ENCODE data around the gene DGKH. TPM values are rescaled to one million over a fixed set of nuclear protein-coding genes. Genes with fewer than 3 reads are reported as not detected.

The DGKH gene
- total and polyA plus RNA-seq, 2 of the 13 experiments (the other 11 are each of a cell fraction or from before 2014, with no cell fraction given): 0.01 to 0.13 TPM

DNA sequence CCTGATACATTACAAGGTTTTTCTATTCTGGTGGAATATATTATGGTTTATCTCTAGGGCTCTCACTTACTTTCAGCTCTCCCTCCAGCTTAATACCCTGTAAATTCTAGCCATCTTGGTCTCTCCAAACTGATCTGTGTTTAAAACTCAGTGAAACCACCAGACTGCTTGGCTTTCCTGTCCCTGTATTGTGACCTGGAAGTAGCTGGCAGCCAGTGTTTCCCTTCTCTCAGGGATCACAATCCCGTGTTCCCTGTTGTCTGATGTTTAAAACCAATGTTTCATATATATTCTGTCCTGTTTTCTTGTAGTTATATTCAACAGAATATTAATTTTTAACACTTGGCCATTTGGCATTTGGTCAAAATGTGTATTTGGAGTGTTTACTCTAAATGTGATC lies 231.5 kb downstream of the DGKH start (continued):
- TF ChIP-seq HOXA3 (CRISPR knock-in tag; IDR thresholded peaks at IDR 0.05) (no peak), E2F2 (CRISPR knock-in tag; IDR thresholded peaks at IDR 0.05; ENCODE audit: borderline replicate concordance) (no peak), PAF1 (CRISPR knock-in tag; IDR thresholded peaks at IDR 0.05) (no peak), ZNF629 (CRISPR knock-in tag; conservative IDR thresholded peaks at IDR 0.05) (no peak)

- ChIA-PET CTCF (ENCODE audit: low intra/inter-chr PET ratio, low total read pairs) (no interaction called here), POLR2A (no interaction called here)
- intact Hi-C loops (cut with micrococcal nuclease; ENCODE audit: unreplicated experiment): no loop called here
- no TSS peak for BruUV-seq (replicated peaks)
- 0 out of 5 replicates have a peak, but pooled peaks cover 0 to 2% of the 10 kb centered on the region in 2 experiments for H3K36me3 ChIP-seq (replicated peaks in 1 of 2; ENCODE audit: control insufficient read depth in 1 of 2, insufficient read depth in 2 of 2, low read length in 2 of 2)
- TF ChIP-seq KDM6A (CRISPR knock-in tag; IDR thresholded peaks at IDR 0.05; ENCODE audit: low read depth): no peak
- TF ChIP-seq ZFYVE20 (CRISPR knock-in tag; IDR thresholded peaks at IDR 0.05; ENCODE audit: borderline replicate concordance, low read depth): no peak
- TF ChIP-seq ZXDC (CRISPR knock-in tag; IDR thresholded peaks at IDR 0.05): no peak
- TF ChIP-seq ZNF652 (CRISPR knock-in tag; IDR thresholded peaks at IDR 0.05; ENCODE audit: borderline replicate concordance, low read depth): no peak
- TF ChIP-seq CREM (IDR thresholded peaks at IDR 0.05): no peak
- TF ChIP-seq CREM (CRISPR knock-in tag; IDR thresholded peaks at IDR 0.05): no peak
- TF ChIP-seq ATF4 (CRISPR knock-in tag; IDR thresholded peaks at IDR 0.05): no peak
- no peak for TF ChIP-seq ZNF569 (CRISPR knock-in tag; IDR thresholded peaks at IDR 0.05; ENCODE audit: borderline replicate concordance)
- TF ChIP-seq SMAD3 (CRISPR knock-in tag; IDR thresholded peaks at IDR 0.05): no peak
- TF ChIP-seq STAG1 (CRISPR knock-in tag; IDR thresholded peaks at IDR 0.05): no peak
- no peak for TF ChIP-seq SETDB1 (CRISPR knock-in tag; IDR thresholded peaks at IDR 0.05; ENCODE audit: borderline replicate concordance)
- no peak for TF ChIP-seq HOXA9 (CRISPR knock-in tag; IDR thresholded peaks at IDR 0.05; ENCODE audit: borderline replicate concordance)
- TF ChIP-seq TOPORS (CRISPR knock-in tag; IDR thresholded peaks at IDR 0.05): no peak
- no peak for TF ChIP-seq HNF4A (CRISPR knock-in tag; IDR thresholded peaks at IDR 0.05)
- TF ChIP-seq SP4 (CRISPR knock-in tag; IDR thresholded peaks at IDR 0.05): no peak
- no peak for TF ChIP-seq ESRRA (CRISPR knock-in tag; IDR thresholded peaks at IDR 0.05; ENCODE audit: low read depth)
- no peak for TF ChIP-seq SRF (IDR thresholded peaks at IDR 0.05; ENCODE audit: low read depth, low read length)
- no peak for TF ChIP-seq KAT8 (CRISPR knock-in tag; IDR thresholded peaks at IDR 0.05)
- no peaks in the 10 kb centered on the region for H3K9me3 ChIP-seq (ENCODE audit: low read length)
- ATAC-seq (no peak), FAIRE-seq (no peak), DNase-seq (ENCODE audit: low spot score) (no peak)
- H3K9ac ChIP-seq (ENCODE audit: insufficient read depth, low read depth, low read length): no peak overlapping the region
- in situ Hi-C loops (cut with HindIII; ENCODE audit: extremely low pct_ligation_motif_present, low pct_unique_long_range_greater_than_20kb): no loop called here
- H3K4me3 ChIP-seq (replicated peaks in 1 of 3; ENCODE audit: insufficient read depth in 1 of 3, low read depth in 2 of 3, low read length in 3 of 3): no peak overlapping the region
- H3K4me1 ChIP-seq (ENCODE audit: insufficient read depth, low read length): peaks cover 32% of the 10 kb centered on the region
- 96% methylated on average over 2 of the region's 2 CpGs for WGBS (ENCODE audit: low lambda C conversion rate)
- no peak overlapping the region for H3K4me2 ChIP-seq (ENCODE audit: low read depth, low read length)
- no peaks in the 10 kb centered on the region; a peak in 1 of 5 replicates for H3K27me3 ChIP-seq (ENCODE audit: control insufficient read depth in 1 of 2, insufficient read depth in 2 of 2, low read length in 2 of 2)
- H2AFZ ChIP-seq (ENCODE audit: low read length): no peak overlapping the region
- H4K20me1 ChIP-seq (ENCODE audit: insufficient read depth, low read length): no peaks in the 10 kb centered on the region
- H3K79me2 ChIP-seq (ENCODE audit: insufficient read depth, low read length): peaks cover 11% of the 10 kb centered on the region
- no peak overlapping the region for H3K27ac ChIP-seq (ENCODE audit: extremely low read length, insufficient read depth, low read length)
Observed at GRCh38 chr13:42280537-42280936, 232.1 kb downstream of the DGKH start.
